Kidney epithelial cell (primary cell): ENCODE measurements around the gene YPEL2. TPM values are rescaled to one million over a fixed set of nuclear protein-coding genes. Genes with fewer than 3 reads are reported as not detected.
"Not testable (repeated sequence)": the region's sequence is repeated elsewhere in the genome, so short reads cannot be mapped to it uniquely, and the experiment has no call there.

ENCODE experiments used
- DNase-seq: peaks from one replicate; pipeline ENCODE4 v3.0.0-alpha.2; 2010; ENCODE audit warnings: low read depth
- H3K27me3 ChIP-seq: 2 replicates; pipeline ENCODE4 v1.6.0; 2011; ENCODE audit warnings: low read length; ENCODE audit not compliant: control insufficient read depth, insufficient read depth
- H3K36me3 ChIP-seq: 2 replicates; pipeline ENCODE4 v1.5.1; 2011; ENCODE audit warnings: low read length; ENCODE audit not compliant: control insufficient read depth, insufficient read depth
- H3K4me3 ChIP-seq: 2 replicates; pipeline ENCODE4 v1.5.1; 2011; ENCODE audit warnings: low read depth, mild to moderate bottlenecking, control low read depth, low read length
- CTCF ChIP-seq: IDR thresholded peaks from 2 replicates; pipeline ENCODE4 v1.5.1; 2011; ENCODE audit warnings: mild to moderate bottlenecking, moderate library complexity, low read length, control low read depth, inconsistent platforms; ENCODE audit not compliant: insufficient read depth, poor library complexity, severe bottlenecking
- total RNA-seq: library from RNA; depleted of rRNA; stranded (reverse); fragments of >200 nt; gene quantifications from 2 replicates; pipeline ENCODE4 v1.2.3, GENCODE V29; 2015

Gene YPEL2
- total RNA-seq, 1 donor from 2014 or later = 16.8 TPM

- no peak for TF ChIP-seq CTCF
- H3K27me3 ChIP-seq = no peaks in the 10 kb centered on the region
Measured at GRCh38 chr17:59391021-59391420, 59.6 kb downstream of the YPEL2 start.

GRCh38 chr17:59392973-59393679, 61.7 kb downstream of the YPEL2 start:
- peaks cover 5% of the 10 kb centered on the region for H3K36me3 ChIP-seq
- DNase-seq = no peak
- TF ChIP-seq CTCF = no peak
- no peaks in the 10 kb centered on the region for H3K27me3 ChIP-seq
- no peak overlapping the region for H3K4me3 ChIP-seq

More at GRCh38 chr17:59391021-59391420, 59.6 kb downstream of the YPEL2 start:
- H3K4me3 ChIP-seq = no peak overlapping the region
- DNase-seq = no peak
- H3K36me3 ChIP-seq = no peaks in the 10 kb centered on the region

- DNase-seq, H3K4me3 ChIP-seq, H3K27me3 ChIP-seq, H3K36me3 ChIP-seq: not testable (repeated sequence)
Measured at GRCh38 chr17:59393742-59394410, 62.4 kb downstream of the YPEL2 start.

- DNase-seq = no peak
- Histone ChIP-seq H3K27me3 (no peaks in the 10 kb centered on the region), H3K36me3 (peaks cover 5% of the 10 kb centered on the region), H3K4me3 (no peak overlapping the region)
- no peak for TF ChIP-seq CTCF
Measured at GRCh38 chr17:59396134-59396826, 64.8 kb downstream of the YPEL2 start.

- no peak for TF ChIP-seq CTCF
- peaks cover 5% of the 10 kb centered on the region for H3K36me3 ChIP-seq
- no peak for DNase-seq
- H3K4me3 ChIP-seq = no peak overlapping the region
- H3K27me3 ChIP-seq = no peaks in the 10 kb centered on the region
Measured at GRCh38 chr17:59397316-59398073, 66.0 kb downstream of the YPEL2 start.

GRCh38 chr17:59399914-59400313, 68.5 kb downstream of the YPEL2 start:
- Histone ChIP-seq H3K36me3 (peaks cover 5% of the 10 kb centered on the region), H3K27me3 (no peaks in the 10 kb centered on the region), H3K4me3 (no peak overlapping the region)
- TF ChIP-seq CTCF = no peak
- DNase-seq = no peak
